Muscle of leg (tissue), 16 donors: ENCODE data around the gene TIPARP. TPM values are rescaled to one million over a fixed set of nuclear protein-coding genes. Genes with fewer than 3 reads are reported as not detected.

Experiments
- DNase-seq: peaks from one replicate; pipeline ENCODE4 v3.0.0; 2013
- H3K27ac ChIP-seq: one replicate; pipeline ENCODE4 v1.5.1; 2013; ENCODE audit warnings: mild to moderate bottlenecking, low read length, control low read depth
- H3K27me3 ChIP-seq: one replicate; pipeline ENCODE4 v1.6.1; 2013; ENCODE audit warnings: low read length; ENCODE audit not compliant: control insufficient read depth, insufficient read depth
- H3K36me3 ChIP-seq: one replicate; pipeline ENCODE4 v1.6.1; 2013; ENCODE audit warnings: low read length; ENCODE audit not compliant: control insufficient read depth, insufficient read depth
- H3K4me1 ChIP-seq: one replicate; pipeline ENCODE4 v1.6.1; 2013; ENCODE audit warnings: low read length; ENCODE audit not compliant: control insufficient read depth, insufficient read depth
- H3K4me3 ChIP-seq: one replicate; pipeline ENCODE4 v1.5.1; 2013; ENCODE audit warnings: low read length, control low read depth
- H3K9me3 ChIP-seq: replicated peaks from 2 replicates; pipeline ENCODE4 v1.6.1; 2013; ENCODE audit warnings: low read depth, low read length; ENCODE audit not compliant: control insufficient read depth
- WGBS: methylation state at CpG from one replicate; pipeline ENCODE4 v1.1.5; 2013; ENCODE audit warnings: missing lambda C conversion rate; ENCODE audit not compliant: insufficient coverage; 5-methylcytosine and 5-hydroxymethylcytosine counted together
- long read RNA-seq, 11 donors: transcript quantifications; one replicate each; lab custom pipeline, GENCODE V29; 2026
- polyA plus RNA-seq, 8 donors: library from polyadenylated mRNA; unstranded; fragments of 120-200 nt; gene quantifications; one replicate each; pipeline versions ENCODE4 v1.2.1 to v1.2.3, GENCODE V29; 2013; ENCODE audit warnings: inconsistent platforms in 1 of 8, low replicate concordance in 1 of 8; ENCODE audit not compliant: insufficient read length in 8 of 8, insufficient read depth in 1 of 8
- total RNA-seq: library from RNA; stranded (reverse); fragments of 120-200 nt; gene quantifications from one replicate; pipeline ENCODE4 v1.2.4, GENCODE V29; 2013

The TIPARP gene
- total RNA-seq (11.5 TPM), polyA plus RNA-seq (10 to 100 TPM in 2 of 8 donors, 1 to 10 TPM in 6; 5.1 to 10.8 (median 7.2) TPM)
- long read RNA-seq, donor 1 = 0 reads
- long read RNA-seq, donor 2 = 0 reads
- long read RNA-seq, donor 3, full-length matches to known transcripts = 1 of 1 reads
- long read RNA-seq, donor 3, partial matches to known transcripts = 0 of 1 reads
- long read RNA-seq, donor 3, other reads (novel, unspliced or antisense) = 0 of 1 reads
- long read RNA-seq, donor 4, full-length matches to known transcripts = 1 of 1 reads
- long read RNA-seq, donor 4, partial matches to known transcripts = 0 of 1 reads
- long read RNA-seq, donor 4, other reads (novel, unspliced or antisense) = 0 of 1 reads
- long read RNA-seq, donor 5, full-length matches to known transcripts = 1 of 1 reads
- long read RNA-seq, donor 5, partial matches to known transcripts = 0 of 1 reads
- long read RNA-seq, donor 5, other reads (novel, unspliced or antisense) = 0 of 1 reads
- long read RNA-seq, donor 6 = 0 reads
- long read RNA-seq, donor 7, full-length matches to known transcripts = 2 of 2 reads
- long read RNA-seq, donor 7, partial matches to known transcripts = 0 of 2 reads
- long read RNA-seq, donor 7, other reads (novel, unspliced or antisense) = 0 of 2 reads
- long read RNA-seq, donor 8, full-length matches to known transcripts = 2 of 2 reads
- long read RNA-seq, donor 8, partial matches to known transcripts = 0 of 2 reads
- long read RNA-seq, donor 8, other reads (novel, unspliced or antisense) = 0 of 2 reads
- long read RNA-seq, donor 9 = 0 reads
- long read RNA-seq, donor 10 = 0 reads
- long read RNA-seq, donor 11, full-length matches to known transcripts = 2 of 2 reads
- long read RNA-seq, donor 11, partial matches to known transcripts = 0 of 2 reads
- long read RNA-seq, donor 11, other reads (novel, unspliced or antisense) = 0 of 2 reads

- Histone ChIP-seq H3K4me3 (peak within 1 kb of the TSS; percentile 85), H3K27ac (peak within 1 kb of the TSS; percentile 96), H3K4me1 (peaks cover 3% of the 10 kb centered on the region), H3K36me3 (peaks cover 7% of the 10 kb centered on the region), H3K9me3 (no peaks in the 10 kb centered on the region), H3K27me3 (no peaks in the 10 kb centered on the region)
- under 1% methylated on average over 105 of the region's 105 CpGs for WGBS
- peak; percentile 99 for DNase-seq
Observed at GRCh38 chr3:156674046-156674910, at the start of gene TIPARP. TIPARP (plus strand) TSS chr3:156674590; CDS start chr3:156677698, 3,108 bp downstream.

GRCh38 chr3:156626104-156626503 lies 48.3 kb upstream of the TIPARP start:
- H3K4me3 ChIP-seq = no peak overlapping the region
- no peaks in the 10 kb centered on the region for H3K36me3 ChIP-seq
- no peaks in the 10 kb centered on the region for H3K27me3 ChIP-seq
- H3K9me3 ChIP-seq = no peaks in the 10 kb centered on the region
- peaks cover 9% of the 10 kb centered on the region for H3K4me1 ChIP-seq
- no peak overlapping the region for H3K27ac ChIP-seq
- no CpG with 5 or more reads among the region's 5 CpGs for WGBS
- no peak for DNase-seq

GRCh38 chr3:156627946-156628569 lies 46.3 kb upstream of the TIPARP start:
- peaks cover 10% of the 10 kb centered on the region for H3K4me1 ChIP-seq
- H3K36me3 ChIP-seq = no peaks in the 10 kb centered on the region
- WGBS = no CpG with 5 or more reads among the region's 3 CpGs
- H3K27me3 ChIP-seq = no peaks in the 10 kb centered on the region
- H3K9me3 ChIP-seq = no peaks in the 10 kb centered on the region
- H3K4me3 ChIP-seq = no peak overlapping the region
- DNase-seq = no peak
- no peak overlapping the region for H3K27ac ChIP-seq

- no peaks in the 10 kb centered on the region for H3K27me3 ChIP-seq
- peaks cover 14% of the 10 kb centered on the region for H3K4me1 ChIP-seq
- no peak overlapping the region for H3K4me3 ChIP-seq
- no peaks in the 10 kb centered on the region for H3K9me3 ChIP-seq
- DNase-seq = no peak
- H3K36me3 ChIP-seq = no peaks in the 10 kb centered on the region
- no CpG with 5 or more reads among the region's 5 CpGs for WGBS
- no peak overlapping the region for H3K27ac ChIP-seq
Observed at GRCh38 chr3:156628836-156629618, 45.4 kb upstream of the TIPARP start.

- Histone ChIP-seq H3K4me3 (no peak overlapping the region), H3K27me3 (no peaks in the 10 kb centered on the region), H3K9me3 (no peaks in the 10 kb centered on the region), H3K4me1 (peaks cover 14% of the 10 kb centered on the region), H3K36me3 (no peaks in the 10 kb centered on the region), H3K27ac (no peak overlapping the region)
- no peak for DNase-seq
Observed at GRCh38 chr3:156630081-156630772, 44.2 kb upstream of the TIPARP start.

- no peak overlapping the region for H3K27ac ChIP-seq
- no peaks in the 10 kb centered on the region for H3K27me3 ChIP-seq
- DNase-seq = no peak
- H3K4me1 ChIP-seq = peaks cover 14% of the 10 kb centered on the region
- no peak overlapping the region for H3K4me3 ChIP-seq
- no peaks in the 10 kb centered on the region for H3K9me3 ChIP-seq
- 33% methylated on average over 2 of the region's 3 CpGs for WGBS
- no peaks in the 10 kb centered on the region for H3K36me3 ChIP-seq
Observed at GRCh38 chr3:156630773-156631093, 43.7 kb upstream of the TIPARP start.

GRCh38 chr3:156631323-156631722 lies 43.1 kb upstream of the TIPARP start:
- H3K36me3 ChIP-seq = no peaks in the 10 kb centered on the region
- peaks cover 14% of the 10 kb centered on the region for H3K4me1 ChIP-seq
- no peak for DNase-seq
- no peak overlapping the region for H3K27ac ChIP-seq
- no peak overlapping the region for H3K4me3 ChIP-seq
- H3K27me3 ChIP-seq = no peaks in the 10 kb centered on the region
- WGBS = no CpG with 5 or more reads among the region's 1 CpG
- H3K9me3 ChIP-seq = no peaks in the 10 kb centered on the region

GRCh38 chr3:156632601-156633000 lies 41.8 kb upstream of the TIPARP start:
- no peak overlapping the region for H3K4me3 ChIP-seq
- peaks cover 14% of the 10 kb centered on the region for H3K4me1 ChIP-seq
- no peak overlapping the region for H3K27ac ChIP-seq
- H3K36me3 ChIP-seq = no peaks in the 10 kb centered on the region
- 80% methylated on average over 1 of the region's 4 CpGs for WGBS
- no peak for DNase-seq
- H3K9me3 ChIP-seq = no peaks in the 10 kb centered on the region
- H3K27me3 ChIP-seq = no peaks in the 10 kb centered on the region
